Keratinocyte (primary cell): Measurements from ENCODE around the gene TPCN1. TPM values are rescaled to one million over a fixed set of nuclear protein-coding genes. Genes with fewer than 3 reads are reported as not detected.

Experiments used
- DNase-seq: peaks from one replicate; pipeline ENCODE4 v3.0.0-alpha.2; 2011; ENCODE audit warnings: low read depth, missing footprints, low spot score
- FAIRE-seq: peaks from 2 replicates; lab custom pipeline; 2011; peaks lifted over from hg19 to GRCh38; lab: Jason Lieb, UNC
- H2AFZ ChIP-seq: 2 replicates; pipeline ENCODE4 v1.6.0; 2012; ENCODE audit warnings: low read length, control low read depth, inconsistent platforms; ENCODE audit not compliant: control insufficient read depth
- H3K27ac ChIP-seq: 2 replicates; pipeline ENCODE4 v1.5.1; 2011; ENCODE audit warnings: low read length; ENCODE audit not compliant: control insufficient read depth, insufficient read depth
- H3K27me3 ChIP-seq: 3 replicates; pipeline ENCODE4 v1.6.0; 2011; ENCODE audit warnings: low read length; ENCODE audit not compliant: control insufficient read depth, insufficient read depth; ENCODE audit errors: extremely low read depth
- H3K36me3 ChIP-seq, 2 experiments: 2 replicates in 1 of 2; 3 replicates in 1 of 2; pipeline ENCODE4 v1.5.1; 2011; ENCODE audit warnings: low read length in 2 of 2, mild to moderate bottlenecking in 1 of 2; ENCODE audit not compliant: control insufficient read depth in 2 of 2, insufficient read depth in 2 of 2; ENCODE audit errors: extremely low read depth in 1 of 2
- H3K4me1 ChIP-seq: 3 replicates; pipeline ENCODE4 v1.5.1; 2011; ENCODE audit warnings: low read length; ENCODE audit not compliant: control insufficient read depth, insufficient read depth; ENCODE audit errors: extremely low read depth
- H3K4me2 ChIP-seq: 3 replicates; pipeline ENCODE4 v1.6.0; 2011; ENCODE audit warnings: low read depth, low read length; ENCODE audit not compliant: control insufficient read depth, insufficient read depth; ENCODE audit errors: extremely low read depth
- H3K4me3 ChIP-seq, 3 experiments: fragments of 200-600 bp in 1 of 3; sonication (generic) in 1 of 3; 2 replicates in 2 of 3; 3 replicates in 1 of 3; pipeline ENCODE4 v1.5.1; 2011 to 2016; ENCODE audit warnings: low read length in 3 of 3, mild to moderate bottlenecking in 3 of 3, control low read depth in 2 of 3, inconsistent platforms in 1 of 3, low read depth in 1 of 3, mixed read lengths in 1 of 3, mixed run types in 1 of 3, moderate library complexity in 1 of 3; ENCODE audit not compliant: control insufficient read depth in 2 of 3, insufficient read depth in 2 of 3; ENCODE audit errors: extremely low read depth in 1 of 3
- H3K79me2 ChIP-seq: 2 replicates; pipeline ENCODE4 v1.6.0; 2012; ENCODE audit warnings: low read length; ENCODE audit not compliant: control insufficient read depth, insufficient read depth
- H3K9ac ChIP-seq: 3 replicates; pipeline ENCODE4 v1.6.0; 2011; ENCODE audit warnings: low read length; ENCODE audit not compliant: control insufficient read depth, insufficient read depth; ENCODE audit errors: extremely low read depth
- H3K9me1 ChIP-seq: 3 replicates; pipeline ENCODE4 v1.6.0; 2011; ENCODE audit warnings: low read length; ENCODE audit not compliant: control insufficient read depth, insufficient read depth; ENCODE audit errors: extremely low read depth
- H3K9me3 ChIP-seq: 2 replicates; pipeline ENCODE4 v1.5.1; 2012; ENCODE audit warnings: low read depth, low read length; ENCODE audit not compliant: control insufficient read depth
- H4K20me1 ChIP-seq: 3 replicates; pipeline ENCODE4 v1.6.0; 2011; ENCODE audit warnings: low read length; ENCODE audit not compliant: control insufficient read depth, insufficient read depth; ENCODE audit errors: extremely low read depth
- EZH2 ChIP-seq: IDR thresholded peaks from one replicate; pipeline ENCODE4 v1.6.1; 2012; ENCODE audit warnings: inconsistent platforms, mild to moderate bottlenecking, low read length, moderate library complexity
- dilution Hi-C: fragments of 300-500 bp; cut with MboI; formaldehyde crosslinking; loops from one replicate; pipeline ENCODE4 v1.7.0; 2020; ENCODE audit warnings: low sequenced_read_pairs; ENCODE audit not compliant: extremely low pct_ligation_motif_present
- polyA plus RNA-seq, 5 experiments: library from polyadenylated mRNA; depleted of rRNA in 3 of 5; stranded (reverse) in 3 of 5; stranded (forward) in 1 of 5; unstranded in 1 of 5; fragments of >200 nt; gene quantifications; 1 replicate in 1 of 5; 2 replicates in 3 of 5; 3 replicates in 1 of 5; pipeline versions ENCODE4 v1.2.1 to v1.2.3, GENCODE V29; 2011 to 2012; ENCODE audit warnings: missing spikeins in 2 of 5, low read depth in 1 of 5, low replicate concordance in 1 of 5
- TF ChIP-seq, protein P1 (sequence below), 3 experiments: IDR thresholded peaks in 1 of 3; conservative IDR thresholded peaks in 1 of 3; optimal IDR thresholded peaks in 1 of 3; 2 replicates in 2 of 3; 3 replicates in 1 of 3; pipeline versions ENCODE3 to v1.5.1; 2011; ENCODE audit warnings: low read length in 3 of 3, mild to moderate bottlenecking in 3 of 3, moderate library complexity in 2 of 3, control low read depth in 1 of 3, inconsistent platforms in 1 of 3; ENCODE audit not compliant: insufficient read depth in 2 of 3; ENCODE audit errors: extremely low read depth in 1 of 3

Gene TPCN1
- polyA plus RNA-seq, 1 donor (not counting 4 experiments of a cell fraction or from before 2014, with no cell fraction given): 6.8 TPM

GRCh38 chr12:113329791-113330417 lies 108.6 kb downstream of the TPCN1 start:
- FAIRE-seq: no peak
- H3K9me3 ChIP-seq: no peaks in the 10 kb centered on the region
- no peaks in the 10 kb centered on the region for H3K27me3 ChIP-seq
- H4K20me1 ChIP-seq: no peaks in the 10 kb centered on the region
- no peak overlapping the region for H3K4me3 ChIP-seq
- H2AFZ ChIP-seq: no peak overlapping the region
- no peak overlapping the region for H3K4me2 ChIP-seq
- H3K36me3 ChIP-seq: peaks cover 4 to 11% of the 10 kb centered on the region in 2 experiments
- dilution Hi-C loops: no loop called here
- H3K9me1 ChIP-seq: no peaks in the 10 kb centered on the region
- H3K9ac ChIP-seq: no peak overlapping the region
- no peak for TF ChIP-seq EZH2
- TF ChIP-seq, protein P1, sequence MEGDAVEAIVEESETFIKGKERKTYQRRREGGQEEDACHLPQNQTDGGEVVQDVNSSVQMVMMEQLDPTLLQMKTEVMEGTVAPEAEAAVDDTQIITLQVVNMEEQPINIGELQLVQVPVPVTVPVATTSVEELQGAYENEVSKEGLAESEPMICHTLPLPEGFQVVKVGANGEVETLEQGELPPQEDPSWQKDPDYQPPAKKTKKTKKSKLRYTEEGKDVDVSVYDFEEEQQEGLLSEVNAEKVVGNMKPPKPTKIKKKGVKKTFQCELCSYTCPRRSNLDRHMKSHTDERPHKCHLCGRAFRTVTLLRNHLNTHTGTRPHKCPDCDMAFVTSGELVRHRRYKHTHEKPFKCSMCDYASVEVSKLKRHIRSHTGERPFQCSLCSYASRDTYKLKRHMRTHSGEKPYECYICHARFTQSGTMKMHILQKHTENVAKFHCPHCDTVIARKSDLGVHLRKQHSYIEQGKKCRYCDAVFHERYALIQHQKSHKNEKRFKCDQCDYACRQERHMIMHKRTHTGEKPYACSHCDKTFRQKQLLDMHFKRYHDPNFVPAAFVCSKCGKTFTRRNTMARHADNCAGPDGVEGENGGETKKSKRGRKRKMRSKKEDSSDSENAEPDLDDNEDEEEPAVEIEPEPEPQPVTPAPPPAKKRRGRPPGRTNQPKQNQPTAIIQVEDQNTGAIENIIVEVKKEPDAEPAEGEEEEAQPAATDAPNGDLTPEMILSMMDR (optimal IDR thresholded peaks at IDR 0.05 in 1 of 3, IDR thresholded peaks at IDR 0.05 in 1 of 3, conservative IDR thresholded peaks at IDR 0.05 in 1 of 3; ENCODE audit: extremely low read depth in 1 of 3, insufficient read depth in 2 of 3, low read length in 3 of 3): no peak
- no peak for DNase-seq
- H3K4me1 ChIP-seq: peaks cover 5% of the 10 kb centered on the region
- H3K79me2 ChIP-seq: no peaks in the 10 kb centered on the region
- no peak overlapping the region for H3K27ac ChIP-seq

DNA sequence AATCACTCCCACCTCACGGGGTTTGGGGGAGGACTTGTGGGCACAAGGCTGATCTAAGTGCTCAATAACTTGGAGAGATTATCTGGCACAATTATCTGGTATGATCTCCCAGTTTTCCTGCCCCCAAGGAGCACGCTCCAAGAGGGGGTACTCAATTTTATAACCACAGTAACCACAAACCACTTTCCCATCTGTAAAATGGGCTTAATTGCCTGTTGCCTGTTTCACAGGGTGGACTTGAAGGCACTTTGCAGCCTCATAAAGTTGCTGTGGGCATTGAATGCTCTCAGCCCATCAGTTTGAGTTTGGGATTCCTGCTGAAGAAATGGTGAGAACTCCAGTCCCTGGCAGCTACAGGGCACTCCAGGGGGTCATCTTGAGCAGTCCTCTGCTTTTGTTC lies 109.2 kb downstream of the TPCN1 start:
- Histone ChIP-seq H4K20me1 (no peaks in the 10 kb centered on the region), H3K4me3 (no peak overlapping the region), H3K36me3 (peaks cover 4 to 11% of the 10 kb centered on the region in 2 experiments), H2AFZ (no peak overlapping the region), H3K79me2 (no peaks in the 10 kb centered on the region), H3K27ac (no peak overlapping the region), H3K9ac (no peak overlapping the region), H3K4me2 (no peak overlapping the region), H3K27me3 (no peaks in the 10 kb centered on the region), H3K4me1 (peaks cover 5% of the 10 kb centered on the region), H3K9me3 (no peaks in the 10 kb centered on the region), H3K9me1 (no peaks in the 10 kb centered on the region)
- DNase-seq: no peak
- FAIRE-seq: no peak
- TF ChIP-seq, protein P1 (optimal IDR thresholded peaks at IDR 0.05 in 1 of 3, IDR thresholded peaks at IDR 0.05 in 1 of 3, conservative IDR thresholded peaks at IDR 0.05 in 1 of 3; ENCODE audit: extremely low read depth in 1 of 3, insufficient read depth in 2 of 3, low read length in 3 of 3): no peak
- TF ChIP-seq EZH2: no peak
- dilution Hi-C loops: no loop called here
